Esophagus muscularis mucosa (tissue), 4 donors: Measurements from ENCODE around the gene UBE2E2. TPM values are rescaled to one million over a fixed set of nuclear protein-coding genes. Genes with fewer than 3 reads are reported as not detected.
A peak's percentile ranks its signal among the peaks of the same experiment; 100 is the strongest.

Experiments used
- DNase-seq: peaks from one replicate; pipeline ENCODE4 v3.0.0-alpha.2; 2017; ENCODE audit errors: extremely low spot score
- H3K27ac ChIP-seq, 4 donors: fragments of 200-600 bp; sonication (generic); replicated peaks in 1 of 4; 1 replicate in 3 of 4; 2 replicates in 1 of 4; pipeline ENCODE4 v1.5.1; 2016 to 2019; ENCODE audit warnings: mild to moderate bottlenecking in 1 of 4
- H3K27me3 ChIP-seq, 4 donors: fragments of 200-600 bp; sonication (generic); one replicate each; pipeline versions ENCODE4 v1.5.1 to v1.6.0; 2016 to 2019
- H3K36me3 ChIP-seq, 4 donors: fragments of 200-600 bp; sonication (generic); one replicate each; pipeline ENCODE4 v1.5.1; 2016 to 2019
- H3K4me1 ChIP-seq, 4 donors: fragments of 200-600 bp; sonication (generic); one replicate each; pipeline ENCODE4 v1.5.1; 2016 to 2019
- H3K4me3 ChIP-seq, 4 donors: fragments of 200-600 bp; sonication (generic); 1 replicate in 2 of 4; 2 replicates in 2 of 4; pipeline ENCODE4 v1.5.1; 2016 to 2019; ENCODE audit warnings: mild to moderate bottlenecking in 4 of 4, moderate library complexity in 1 of 4
- H3K9me3 ChIP-seq, 4 donors: fragments of 200-600 bp; sonication (generic); 1 replicate in 3 of 4; 2 replicates in 1 of 4; pipeline ENCODE4 v1.5.1; 2016 to 2019
- CTCF ChIP-seq, 3 experiments: fragments of 200-600 bp in 2 of 3; fragments of 450-650 bp in 1 of 3; sonication (generic) in 2 of 3; IDR thresholded peaks; one replicate each; pipeline ENCODE4 v1.5.1; 2017 to 2019; ENCODE audit warnings: antibody characterized with exemption in 3 of 3, mild to moderate bottlenecking in 2 of 3, moderate library complexity in 1 of 3
- EP300 ChIP-seq: sonication (generic); formaldehyde crosslinking; IDR thresholded peaks from one replicate; pipeline ENCODE4 v1.6.1; 2017; ENCODE audit warnings: antibody characterized with exemption
- POLR2A ChIP-seq: fragments of 450-650 bp; IDR thresholded peaks from one replicate; pipeline ENCODE4 v1.6.1; 2017; ENCODE audit warnings: antibody characterized with exemption, moderate library complexity, mild to moderate bottlenecking, low read depth
- POLR2AphosphoS5 ChIP-seq, 2 donors: sonication (generic); formaldehyde crosslinking; IDR thresholded peaks; one replicate each; pipeline ENCODE4 v1.6.1; 2017; ENCODE audit warnings: antibody characterized with exemption in 2 of 2
- WGBS: methylation state at CpG from one replicate; pipeline ENCODE4 v1.1.5; 2018; 5-methylcytosine and 5-hydroxymethylcytosine counted together
- intact Hi-C: fragments of 100-400 bp; cut with DNase I; formaldehyde crosslinking; loops from one replicate; pipeline ENCODE4 v1.15.1; 2023
- total RNA-seq, 4 donors: library from RNA; depleted of rRNA; stranded (reverse); fragments of >200 nt; gene quantifications; one replicate each; pipeline versions ENCODE4 v1.1.0 to v1.2.1, GENCODE V29; 2016

UBE2E2 gene
- total RNA-seq, 4 donors from 2014 or later: 53.5 to 143 (median 90.3) TPM

DNA sequence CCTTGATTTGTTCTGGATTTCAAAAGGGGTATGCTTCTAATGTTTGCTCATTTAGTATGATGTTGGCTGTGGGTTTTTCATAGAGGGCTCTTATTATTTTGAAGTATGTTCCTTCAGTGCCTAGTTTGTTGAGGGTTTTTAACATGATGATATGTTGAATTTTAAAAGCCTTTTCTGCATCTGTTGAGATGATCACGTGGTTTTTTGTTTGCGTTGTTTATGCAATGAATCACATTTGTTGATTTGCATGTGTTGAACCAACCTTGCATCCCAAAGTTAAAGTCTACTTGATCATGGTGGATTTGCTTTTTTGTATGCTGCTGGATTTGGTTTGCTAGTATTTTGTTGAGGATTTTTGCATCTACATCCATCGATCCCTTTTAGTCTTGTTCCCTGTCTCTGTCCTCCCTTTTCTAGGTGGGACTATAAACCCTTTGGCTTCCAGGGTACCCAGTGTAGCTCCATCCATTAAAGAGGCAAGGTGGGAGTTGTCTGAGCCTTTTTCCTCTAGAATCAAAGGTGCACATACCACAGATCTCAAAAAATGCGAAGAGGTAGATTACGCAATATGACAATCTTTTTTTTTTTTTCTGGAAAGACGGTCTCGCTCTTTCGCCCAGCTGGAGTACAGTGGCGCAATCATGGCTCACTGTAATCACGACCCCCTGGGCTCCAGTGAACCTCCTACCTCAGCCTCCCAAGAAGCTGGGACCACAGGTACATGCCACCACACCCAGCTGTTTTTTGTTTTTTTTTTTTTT, 381.0 kb downstream of the UBE2E2 start:
- intact Hi-C loops: no loop called here
- no peaks in the 10 kb centered on the region for H3K4me1 ChIP-seq
- WGBS: 92% methylated on average over 10 of the region's 10 CpGs
- no peaks in the 10 kb centered on the region for H3K9me3 ChIP-seq
- no peaks in the 10 kb centered on the region for H3K27me3 ChIP-seq
- no peak overlapping the region for H3K27ac ChIP-seq
- DNase-seq: peak; percentile 42
- no peak overlapping the region for H3K4me3 ChIP-seq
- TF ChIP-seq POLR2AphosphoS5 (IDR thresholded peaks at IDR 0.05) (no peak), POLR2A (no peak), EP300 (no peak), CTCF (IDR thresholded peaks at IDR 0.05) (no peak)
- H3K36me3 ChIP-seq: no peaks in the 10 kb centered on the region

DNA sequence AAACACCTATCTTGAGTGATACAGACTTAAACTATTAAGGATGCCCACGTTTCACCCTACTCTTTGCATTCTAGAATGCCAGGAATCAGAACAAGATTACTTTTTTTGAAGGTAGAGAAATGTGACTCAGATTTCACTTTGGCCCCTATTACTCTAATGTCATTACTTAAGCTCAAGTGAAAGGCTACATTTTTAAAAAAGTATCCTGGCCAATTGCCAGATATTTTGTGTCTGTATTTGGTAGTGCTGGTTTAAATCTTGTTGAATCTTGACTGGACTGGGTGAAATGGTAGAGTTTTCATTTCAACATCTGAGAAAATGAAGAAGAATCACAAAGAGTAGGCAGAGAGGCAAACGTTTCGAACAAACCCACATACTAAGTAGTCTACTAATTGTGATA, 384.4 kb downstream of the UBE2E2 start:
- Histone ChIP-seq H3K4me3 (no peak overlapping the region), H3K9me3 (no peaks in the 10 kb centered on the region), H3K27me3 (no peaks in the 10 kb centered on the region), H3K4me1 (no peaks in the 10 kb centered on the region), H3K27ac (no peak overlapping the region), H3K36me3 (peaks cover 0 to 9% (median 0%) of the 10 kb centered on the region in 4 donors)
- TF ChIP-seq POLR2AphosphoS5 (IDR thresholded peaks at IDR 0.05) (no peak), EP300 (no peak), CTCF (IDR thresholded peaks at IDR 0.05) (no peak), POLR2A (no peak)
- 87% methylated on average over 3 of the region's 3 CpGs for WGBS
- DNase-seq: no peak
- intact Hi-C loops: no loop called here

- peak; percentile 47 for DNase-seq
- no peak overlapping the region for H3K27ac ChIP-seq
- intact Hi-C loops: no loop called here
- H3K36me3 ChIP-seq: peaks cover 0 to 9% (median 0%) of the 10 kb centered on the region in 4 donors
- no peaks in the 10 kb centered on the region for H3K9me3 ChIP-seq
- WGBS: 79% methylated on average over 3 of the region's 3 CpGs
- H3K4me3 ChIP-seq: no peak overlapping the region
- no peak for TF ChIP-seq POLR2A
- no peak for TF ChIP-seq POLR2AphosphoS5 (IDR thresholded peaks at IDR 0.05)
- no peak for TF ChIP-seq CTCF (IDR thresholded peaks at IDR 0.05)
- TF ChIP-seq EP300: no peak
- no peaks in the 10 kb centered on the region for H3K27me3 ChIP-seq
- H3K4me1 ChIP-seq: no peaks in the 10 kb centered on the region
Observed at GRCh38 chr3:23588547-23588946, 385.4 kb downstream of the UBE2E2 start.

DNA sequence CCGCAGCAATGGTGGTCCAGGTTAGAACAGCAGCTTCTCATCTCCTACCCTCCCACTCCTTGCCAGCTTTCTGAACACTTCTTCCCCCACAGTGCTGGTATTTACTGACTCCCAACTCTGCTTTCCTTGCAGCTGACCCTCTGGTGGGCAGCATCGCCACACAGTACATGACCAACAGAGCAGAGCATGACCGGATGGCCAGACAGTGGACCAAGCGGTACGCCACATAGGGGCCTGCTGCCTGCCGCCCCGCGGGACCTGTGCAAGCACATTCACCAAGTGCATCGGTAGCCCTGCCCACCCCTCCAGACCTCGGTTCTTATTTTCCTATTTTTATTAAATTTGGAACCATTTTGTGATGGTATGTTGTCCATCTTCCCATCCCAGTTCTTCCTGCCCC, 386.5 kb downstream of the UBE2E2 start:
- Histone ChIP-seq H3K27ac (no peak overlapping the region), H3K27me3 (no peaks in the 10 kb centered on the region), H3K9me3 (no peaks in the 10 kb centered on the region), H3K36me3 (peaks cover 0 to 15% (median 0%) of the 10 kb centered on the region in 4 donors), H3K4me3 (no peak overlapping the region), H3K4me1 (no peaks in the 10 kb centered on the region)
- TF ChIP-seq POLR2AphosphoS5 (IDR thresholded peaks at IDR 0.05) (no peak), CTCF (IDR thresholded peaks at IDR 0.05) (no peak), EP300 (no peak), POLR2A (no peak)
- 94% methylated on average over 10 of the region's 10 CpGs for WGBS
- peak; percentile 70 for DNase-seq
- intact Hi-C loops: no loop called here
